Fibroblast of lung (primary cell): Measurements from ENCODE around the gene CCR3. TPM values are rescaled to one million over a fixed set of nuclear protein-coding genes. Genes with fewer than 3 reads are reported as not detected.

Experiments
- DNase-seq, 2 donors: peaks; one replicate each; pipeline versions ENCODE4 v3.0.0 to v3.0.0-alpha.2; 2010; ENCODE audit warnings: low read depth in 2 of 2
- H2AFZ ChIP-seq: 2 replicates; pipeline ENCODE4 v1.5.1; 2012; ENCODE audit warnings: low read length, control low read depth, inconsistent platforms
- H3K27ac ChIP-seq: 2 replicates; pipeline ENCODE4 v1.5.1; 2011; ENCODE audit warnings: low read length, control low read depth; ENCODE audit not compliant: insufficient read depth
- H3K27me3 ChIP-seq: 2 replicates; pipeline ENCODE4 v1.5.1; 2011; ENCODE audit warnings: mild to moderate bottlenecking, low read length; ENCODE audit not compliant: control insufficient read depth, insufficient read depth
- H3K36me3 ChIP-seq: 2 replicates; pipeline ENCODE4 v1.5.1; 2011; ENCODE audit warnings: low read length; ENCODE audit not compliant: control insufficient read depth, insufficient read depth
- H3K4me1 ChIP-seq: 2 replicates; pipeline ENCODE4 v1.5.1; 2011; ENCODE audit warnings: low read length; ENCODE audit not compliant: control insufficient read depth, insufficient read depth; ENCODE audit errors: extremely low read depth
- H3K4me2 ChIP-seq: 2 replicates; pipeline ENCODE4 v1.5.1; 2011; ENCODE audit warnings: low read length, control low read depth; ENCODE audit not compliant: insufficient read depth; ENCODE audit errors: extremely low read depth
- H3K4me3 ChIP-seq, 4 experiments: fragments of 200-600 bp in 1 of 4; sonication (generic) in 1 of 4; replicated peaks in 1 of 4; 2 replicates each; pipeline ENCODE4 v1.5.1; 2011 to 2016; ENCODE audit warnings: low read length in 4 of 4, low read depth in 3 of 4, mild to moderate bottlenecking in 3 of 4, control low read depth in 2 of 4, inconsistent platforms in 1 of 4, mixed read lengths in 1 of 4; ENCODE audit not compliant: insufficient read depth in 1 of 4; ENCODE audit errors: control extremely low read depth in 1 of 4
- H3K79me2 ChIP-seq: 2 replicates; pipeline ENCODE4 v1.5.1; 2012; ENCODE audit warnings: mild to moderate bottlenecking, low read length, inconsistent platforms; ENCODE audit not compliant: control insufficient read depth, insufficient read depth
- H3K9ac ChIP-seq: 2 replicates; pipeline ENCODE4 v1.5.1; 2011; ENCODE audit warnings: mild to moderate bottlenecking, low read length, control low read depth; ENCODE audit not compliant: insufficient read depth
- H3K9me3 ChIP-seq: 2 replicates; pipeline ENCODE4 v1.5.1; 2012; ENCODE audit warnings: low read depth, low read length; ENCODE audit not compliant: control insufficient read depth, insufficient read depth
- H4K20me1 ChIP-seq: 2 replicates; pipeline ENCODE4 v1.5.1; 2011; ENCODE audit warnings: low read length; ENCODE audit not compliant: control insufficient read depth, insufficient read depth; ENCODE audit errors: extremely low read depth
- EZH2 ChIP-seq: IDR thresholded peaks from 2 replicates; pipeline ENCODE4 v1.5.1; 2012; ENCODE audit warnings: low read length, control low read depth, mild to moderate bottlenecking; ENCODE audit errors: missing control alignments
- polyA plus RNA-seq, 2 donors: library from polyadenylated mRNA; depleted of rRNA in 1 of 2; stranded (reverse) in 1 of 2; unstranded in 1 of 2; fragments of >200 nt; gene quantifications; 2 replicates each; pipeline ENCODE4 v1.2.1, GENCODE V29; 2011 to 2012; ENCODE audit warnings: missing spikeins in 1 of 2
- total RNA-seq: library from RNA; depleted of rRNA; stranded (reverse); fragments of >200 nt; gene quantifications from 2 replicates; pipeline ENCODE4 v1.2.1, GENCODE V29; 2014
- TF ChIP-seq, protein P1 (sequence below), 2 donors: IDR thresholded peaks in 1 of 2; conservative IDR thresholded peaks in 1 of 2; 1 replicate in 1 of 2; 2 replicates in 1 of 2; pipeline ENCODE4 v1.5.1; 2011 to 2012; ENCODE audit warnings: low read length in 2 of 2, control low read depth in 1 of 2, inconsistent platforms in 1 of 2, low read depth in 1 of 2, mild to moderate bottlenecking in 1 of 2

The CCR3 gene
- total and polyA plus RNA-seq, 2 donors (not counting 1 experiment from before 2014, with no cell fraction given): 0.16 to 0.17 TPM

DNA sequence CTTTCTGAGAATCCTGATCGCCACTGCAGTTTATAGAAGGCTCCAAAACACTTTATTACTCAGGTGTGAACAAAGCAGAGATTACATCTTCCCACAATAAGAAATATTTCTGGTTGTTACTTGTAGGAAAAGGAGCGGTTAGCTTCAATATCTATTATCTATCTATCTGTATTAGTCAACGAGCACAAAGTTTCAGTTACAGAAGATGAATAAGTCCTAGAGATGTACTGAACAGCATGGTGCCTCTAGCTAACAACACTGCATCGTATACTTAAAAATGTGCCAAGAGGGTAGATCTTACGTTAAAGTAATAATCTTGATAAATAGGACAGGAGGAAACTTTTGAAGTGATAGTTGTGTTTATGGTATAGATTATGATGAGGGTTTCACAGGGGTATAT lies 10.9 kb upstream of the CCR3 start:
- H4K20me1 ChIP-seq: no peaks in the 10 kb centered on the region
- TF ChIP-seq EZH2: no peak
- TF ChIP-seq, protein P1, sequence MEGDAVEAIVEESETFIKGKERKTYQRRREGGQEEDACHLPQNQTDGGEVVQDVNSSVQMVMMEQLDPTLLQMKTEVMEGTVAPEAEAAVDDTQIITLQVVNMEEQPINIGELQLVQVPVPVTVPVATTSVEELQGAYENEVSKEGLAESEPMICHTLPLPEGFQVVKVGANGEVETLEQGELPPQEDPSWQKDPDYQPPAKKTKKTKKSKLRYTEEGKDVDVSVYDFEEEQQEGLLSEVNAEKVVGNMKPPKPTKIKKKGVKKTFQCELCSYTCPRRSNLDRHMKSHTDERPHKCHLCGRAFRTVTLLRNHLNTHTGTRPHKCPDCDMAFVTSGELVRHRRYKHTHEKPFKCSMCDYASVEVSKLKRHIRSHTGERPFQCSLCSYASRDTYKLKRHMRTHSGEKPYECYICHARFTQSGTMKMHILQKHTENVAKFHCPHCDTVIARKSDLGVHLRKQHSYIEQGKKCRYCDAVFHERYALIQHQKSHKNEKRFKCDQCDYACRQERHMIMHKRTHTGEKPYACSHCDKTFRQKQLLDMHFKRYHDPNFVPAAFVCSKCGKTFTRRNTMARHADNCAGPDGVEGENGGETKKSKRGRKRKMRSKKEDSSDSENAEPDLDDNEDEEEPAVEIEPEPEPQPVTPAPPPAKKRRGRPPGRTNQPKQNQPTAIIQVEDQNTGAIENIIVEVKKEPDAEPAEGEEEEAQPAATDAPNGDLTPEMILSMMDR (conservative IDR thresholded peaks at IDR 0.05 in 1 of 2, IDR thresholded peaks at IDR 0.05 in 1 of 2; ENCODE audit: low read depth in 1 of 2, low read length in 2 of 2): no peak
- H3K4me1 ChIP-seq: no peaks in the 10 kb centered on the region
- H3K9me3 ChIP-seq: no peaks in the 10 kb centered on the region
- no peaks in the 10 kb centered on the region for H3K36me3 ChIP-seq
- H3K27me3 ChIP-seq: no peaks in the 10 kb centered on the region
- H3K27ac ChIP-seq: no peak overlapping the region
- no peaks in the 10 kb centered on the region for H3K79me2 ChIP-seq
- H3K9ac ChIP-seq: no peak overlapping the region
- DNase-seq: no peak
- H3K4me2 ChIP-seq: no peak overlapping the region
- no peak overlapping the region for H3K4me3 ChIP-seq
- no peak overlapping the region for H2AFZ ChIP-seq

DNA sequence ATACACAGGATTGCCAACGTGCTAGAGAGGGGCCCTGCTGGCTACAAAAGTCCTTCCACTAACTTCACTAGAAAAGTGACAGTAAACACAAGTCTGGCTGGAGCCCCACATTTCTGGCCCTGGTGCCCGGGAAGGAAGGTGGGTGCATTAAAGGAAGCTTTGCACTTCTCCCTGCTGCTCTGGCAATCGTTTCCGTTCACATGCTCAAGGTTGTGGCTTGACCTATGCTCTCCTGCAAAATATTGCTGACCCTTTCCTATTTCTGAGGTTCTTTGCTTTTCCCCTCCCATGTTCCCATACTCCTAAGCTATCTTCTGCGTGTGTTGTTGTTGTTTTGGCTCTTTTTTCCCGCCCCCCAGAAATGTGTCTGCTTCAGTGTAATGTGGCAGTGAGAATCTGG lies 9.1 kb upstream of the CCR3 start:
- no peak overlapping the region for H3K4me3 ChIP-seq
- H2AFZ ChIP-seq: no peak overlapping the region
- H4K20me1 ChIP-seq: no peaks in the 10 kb centered on the region
- H3K27ac ChIP-seq: no peak overlapping the region
- H3K9ac ChIP-seq: no peak overlapping the region
- TF ChIP-seq, protein P1 (conservative IDR thresholded peaks at IDR 0.05 in 1 of 2, IDR thresholded peaks at IDR 0.05 in 1 of 2; ENCODE audit: low read depth in 1 of 2, low read length in 2 of 2): no peak
- TF ChIP-seq EZH2: no peak
- H3K79me2 ChIP-seq: no peaks in the 10 kb centered on the region
- no peaks in the 10 kb centered on the region for H3K4me1 ChIP-seq
- no peaks in the 10 kb centered on the region for H3K9me3 ChIP-seq
- no peaks in the 10 kb centered on the region for H3K36me3 ChIP-seq
- no peak overlapping the region for H3K4me2 ChIP-seq
- DNase-seq: no peak
- H3K27me3 ChIP-seq: no peaks in the 10 kb centered on the region

DNA sequence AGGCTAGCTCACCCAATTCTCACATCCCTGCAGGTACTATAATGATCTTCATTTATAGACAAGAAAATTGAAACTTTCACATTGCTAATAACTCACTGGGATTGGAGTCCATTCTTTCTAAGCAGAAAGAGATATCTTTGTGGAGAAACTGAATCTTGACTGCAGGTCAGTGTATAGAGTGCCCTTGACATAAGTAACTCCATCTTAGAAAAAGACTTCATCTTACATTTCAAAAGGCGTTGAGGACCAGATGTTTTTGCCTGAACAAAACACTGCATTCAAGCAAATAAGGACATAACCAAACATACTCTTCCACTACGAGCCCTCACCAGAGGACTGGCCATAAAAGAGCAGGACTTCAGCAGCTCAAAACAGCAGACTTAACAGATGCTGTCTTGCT lies 6.8 kb upstream of the CCR3 start:
- H4K20me1 ChIP-seq: no peaks in the 10 kb centered on the region
- H3K4me1 ChIP-seq: no peaks in the 10 kb centered on the region
- H3K4me3 ChIP-seq: no peak overlapping the region
- H2AFZ ChIP-seq: no peak overlapping the region
- H3K79me2 ChIP-seq: no peaks in the 10 kb centered on the region
- no peaks in the 10 kb centered on the region for H3K27me3 ChIP-seq
- H3K9me3 ChIP-seq: no peaks in the 10 kb centered on the region
- no peak for DNase-seq
- no peak overlapping the region for H3K9ac ChIP-seq
- H3K36me3 ChIP-seq: no peaks in the 10 kb centered on the region
- H3K4me2 ChIP-seq: no peak overlapping the region
- TF ChIP-seq, protein P1 (conservative IDR thresholded peaks at IDR 0.05 in 1 of 2, IDR thresholded peaks at IDR 0.05 in 1 of 2; ENCODE audit: low read depth in 1 of 2, low read length in 2 of 2): no peak
- no peak for TF ChIP-seq EZH2
- H3K27ac ChIP-seq: no peak overlapping the region
